ENCODE measurements around the gene ADAMTS17.

The ADAMTS17 gene

DNA sequence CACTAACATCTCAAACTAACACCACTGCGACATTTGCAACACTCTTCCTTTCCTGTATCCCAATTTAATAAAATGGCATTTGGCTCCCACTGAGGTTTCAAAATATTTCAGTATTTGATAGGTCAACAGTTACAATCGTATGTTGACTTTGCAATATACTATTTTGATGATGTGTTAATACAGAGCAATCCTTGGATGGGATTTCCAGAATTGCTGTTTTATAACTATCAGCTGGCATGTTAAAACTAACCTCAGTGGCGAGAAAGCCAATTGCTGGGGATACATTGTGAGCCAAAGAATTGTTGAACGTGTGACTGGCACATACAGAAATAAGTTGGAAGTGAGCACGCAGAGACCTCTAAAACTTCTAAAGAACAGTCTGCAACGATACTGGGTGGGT, 382.4 kb downstream of the ADAMTS17 start:
- no peak for DNase-seq

DNA sequence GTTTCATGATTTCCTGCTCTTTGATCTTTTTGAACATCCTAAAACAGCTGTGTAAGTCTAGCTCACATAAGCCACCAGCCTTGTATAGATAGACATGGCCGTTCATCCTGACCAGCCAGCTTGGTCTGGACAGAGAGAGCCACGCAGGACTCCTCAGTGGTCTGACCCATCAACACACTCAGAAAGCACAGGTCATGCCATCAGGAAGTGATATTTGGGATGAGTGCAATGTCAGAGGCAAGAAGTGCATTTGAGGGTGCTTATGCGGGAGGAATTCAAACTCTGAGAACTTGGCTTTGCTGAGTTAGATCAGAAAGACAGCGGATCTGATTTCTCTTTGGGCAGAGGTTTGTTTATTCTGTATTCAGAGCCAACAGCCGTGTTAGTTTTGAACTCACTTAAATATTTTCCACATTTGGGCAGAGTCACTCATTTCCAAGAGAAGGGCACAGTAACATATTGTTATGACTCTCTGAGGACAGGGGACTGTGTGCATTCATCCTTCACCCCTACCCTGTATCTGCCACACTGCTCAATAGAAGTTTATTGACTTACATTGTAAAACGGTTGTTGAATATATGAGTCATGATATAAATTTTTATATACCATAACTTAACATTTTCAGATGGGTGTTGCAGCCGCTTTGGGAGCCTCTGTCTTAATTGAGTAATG, 383.2 kb downstream of the ADAMTS17 start:
- no peak for DNase-seq

DNA sequence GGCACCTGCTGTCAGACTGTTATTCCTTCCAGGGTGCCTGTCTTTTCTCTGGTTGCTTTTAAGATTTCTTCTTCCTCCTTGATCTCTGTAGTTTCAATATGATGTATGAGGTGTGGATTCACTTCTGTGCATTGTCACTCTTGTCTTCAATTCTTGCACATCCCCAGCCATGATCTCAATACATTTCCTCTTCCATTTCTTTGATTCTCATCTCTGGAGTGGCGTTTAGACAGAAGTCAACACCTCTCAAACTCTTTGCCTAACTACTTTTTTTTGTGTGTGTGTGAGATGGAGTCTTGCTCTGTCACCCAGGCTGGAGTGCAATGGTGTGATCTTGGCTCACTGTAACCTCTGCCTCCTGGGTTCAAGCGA, 384.1 kb downstream of the ADAMTS17 start:
- DNase-seq, result no peak

DNA sequence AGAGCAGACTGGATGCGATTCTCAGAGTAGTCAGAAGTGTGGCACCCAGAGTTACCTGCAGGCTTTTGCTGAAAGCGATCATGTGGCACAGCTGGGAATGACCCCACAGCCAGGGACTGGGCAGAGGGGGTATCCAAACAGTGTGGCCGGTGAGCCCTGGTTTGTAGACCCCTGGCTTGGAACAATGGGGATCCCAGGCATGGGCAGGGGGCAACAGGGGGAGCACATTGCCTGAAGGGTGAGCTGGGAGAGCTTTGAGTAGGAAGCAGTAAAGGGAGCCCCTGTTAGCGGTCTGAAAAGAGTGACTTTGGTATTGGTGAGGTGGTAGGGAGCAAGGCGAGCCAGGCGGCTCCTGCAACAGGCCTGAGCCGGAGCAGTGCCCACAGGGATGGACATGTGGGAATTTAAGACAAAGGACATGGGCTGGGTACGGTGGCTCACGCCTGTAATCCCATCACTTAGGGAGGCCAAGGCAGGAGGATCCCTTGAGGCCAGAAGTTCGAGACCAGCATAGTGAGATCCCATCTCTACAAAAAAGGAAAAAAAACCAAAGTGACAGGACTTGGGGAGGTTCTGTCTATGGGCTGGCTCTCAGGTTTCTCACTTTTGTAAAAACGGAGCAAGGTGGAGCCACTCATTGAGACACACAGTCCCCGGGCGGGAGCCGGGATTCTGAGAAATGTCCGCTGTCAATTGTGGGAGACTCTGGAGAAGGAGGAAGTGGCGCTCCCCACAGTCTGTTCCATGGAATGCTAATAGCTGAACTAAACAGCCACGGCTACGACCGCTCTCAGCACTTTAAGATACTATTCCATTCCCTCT, 384.7 kb downstream of the ADAMTS17 start:
- no peak for DNase-seq

DNA sequence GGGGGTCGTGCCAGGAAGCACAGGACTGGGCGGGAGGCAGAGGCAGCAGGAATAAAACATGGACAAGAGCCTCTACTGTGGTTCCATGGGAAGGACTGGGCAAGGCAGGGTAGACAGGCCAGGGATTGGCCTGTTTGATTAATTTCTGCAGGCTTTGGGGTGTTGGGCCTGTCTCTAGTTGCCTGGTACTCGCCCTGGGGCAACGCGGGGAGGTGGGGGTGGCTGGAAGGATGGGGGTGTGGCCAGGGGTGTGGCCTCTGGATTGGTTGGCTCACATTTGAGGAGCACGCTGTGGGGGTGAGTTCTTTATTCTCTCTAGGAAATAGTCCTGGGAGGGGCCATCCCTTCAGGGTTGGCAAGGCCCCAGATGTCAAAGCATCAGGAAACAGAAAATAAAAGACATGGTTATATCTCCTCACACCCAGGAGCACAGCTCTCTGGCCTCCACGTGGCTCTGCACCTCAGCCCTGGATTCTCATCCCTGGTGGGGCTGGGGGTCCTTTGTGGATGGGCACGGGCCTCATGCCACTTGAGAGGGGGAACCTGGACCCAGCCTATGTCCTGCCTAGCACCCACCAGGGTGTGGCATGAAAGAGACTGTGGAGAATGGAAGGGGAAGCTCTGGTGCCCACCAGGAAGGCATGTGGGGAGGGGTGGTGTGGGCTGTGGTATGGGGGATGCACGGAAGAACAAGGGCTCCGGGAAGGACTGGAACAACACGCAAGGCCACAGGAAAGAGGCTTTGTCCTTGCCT, 385.6 kb downstream of the ADAMTS17 start:
- DNase-seq, result no peak

DNA sequence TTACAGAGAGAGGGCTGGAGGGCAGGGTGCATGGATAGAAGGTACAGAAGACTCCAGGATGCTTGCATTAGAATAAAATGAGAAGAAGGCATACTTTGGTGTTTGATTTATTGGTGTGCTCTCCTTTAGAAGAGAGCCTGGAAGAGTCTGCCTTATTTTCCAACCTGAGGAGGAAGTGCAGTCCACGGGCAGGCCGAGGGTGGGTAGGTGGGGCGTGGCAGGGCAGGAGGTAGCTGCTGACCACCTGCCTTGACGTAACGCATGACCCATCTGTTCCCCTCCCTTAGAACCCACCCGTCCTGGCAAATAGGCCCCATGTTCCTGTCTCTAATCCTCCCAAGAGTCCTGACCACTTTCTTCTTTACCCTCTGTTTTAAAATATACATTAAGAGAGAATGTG, 386.2 kb downstream of the ADAMTS17 start:
- DNase-seq, result no peak

DNA sequence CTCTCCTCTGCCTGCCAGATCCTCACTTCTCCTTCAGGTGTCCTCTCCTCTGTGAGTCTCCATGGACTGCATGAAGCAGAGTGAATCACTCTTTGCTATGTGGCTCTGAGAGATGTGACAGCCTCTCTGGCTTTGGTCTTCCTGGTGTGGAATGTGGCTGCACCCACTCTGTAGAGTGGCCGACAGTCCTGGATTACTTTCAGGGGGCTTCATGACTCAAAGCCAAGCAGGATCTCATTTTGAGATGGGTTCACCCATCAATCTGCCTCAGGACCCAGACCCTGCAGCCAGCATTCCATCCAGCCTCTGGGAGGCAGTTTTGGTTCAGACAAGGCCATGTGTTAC, 386.6 kb downstream of the ADAMTS17 start:
- no peak for DNase-seq

DNA sequence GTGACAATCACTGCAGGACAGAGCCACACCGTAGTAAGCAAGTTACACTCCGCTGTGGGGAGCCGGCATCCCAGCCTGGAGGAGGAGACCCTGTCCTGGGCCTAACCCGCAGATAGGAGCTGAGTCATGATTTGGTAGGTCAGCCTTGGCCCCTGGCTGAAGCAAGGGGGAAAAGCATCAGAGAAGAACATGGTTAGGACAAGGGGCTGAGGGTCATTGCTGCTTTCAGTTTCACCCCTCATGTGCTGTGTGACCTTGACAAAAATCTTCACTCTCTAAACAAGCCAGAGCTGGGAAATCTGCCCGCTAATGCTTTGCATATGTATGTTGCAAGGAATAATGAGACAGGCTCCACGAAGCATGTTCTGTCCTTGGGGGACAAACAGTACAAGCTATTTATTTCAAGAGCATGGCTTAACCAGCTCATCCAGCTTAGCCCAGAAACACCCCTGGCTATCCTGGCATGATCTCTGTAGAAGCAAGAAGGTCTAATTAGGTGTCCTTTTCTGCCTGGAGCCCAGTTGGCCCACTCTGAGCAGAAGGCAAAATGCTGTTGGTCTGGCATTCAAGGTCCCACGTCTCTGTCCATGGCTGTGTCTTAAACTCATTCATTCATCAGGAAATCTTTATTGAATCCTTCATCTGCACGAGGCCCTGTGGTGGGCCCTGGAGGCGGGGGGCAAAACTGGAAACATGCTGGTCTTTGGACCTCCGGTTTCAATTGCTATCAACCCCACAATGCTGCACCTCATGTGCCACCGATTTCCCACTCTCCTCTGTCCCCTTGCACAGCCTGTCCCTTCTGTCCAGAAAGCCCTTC, 387.2 kb downstream of the ADAMTS17 start:
- DNase-seq, result no peak

DNA sequence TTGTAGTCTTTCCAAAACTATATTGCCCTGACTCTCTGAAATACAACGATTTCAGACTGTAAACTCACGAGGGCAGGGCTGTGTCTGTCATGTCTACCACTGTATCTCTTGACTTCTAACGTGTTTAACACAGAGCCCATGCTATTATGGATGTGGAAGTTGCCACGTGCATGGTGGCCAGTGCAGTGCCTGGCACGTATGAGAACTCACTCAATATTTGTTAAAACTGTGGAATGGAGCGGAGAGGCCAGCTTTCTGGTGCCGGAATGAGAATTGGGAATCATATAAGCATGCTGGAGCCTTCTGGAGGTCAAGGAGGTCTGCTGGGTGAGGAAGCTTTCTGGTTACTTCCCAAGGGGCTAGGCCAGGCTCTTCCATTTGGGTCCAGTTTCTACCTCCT, 387.9 kb downstream of the ADAMTS17 start:
- no peak for DNase-seq

DNA sequence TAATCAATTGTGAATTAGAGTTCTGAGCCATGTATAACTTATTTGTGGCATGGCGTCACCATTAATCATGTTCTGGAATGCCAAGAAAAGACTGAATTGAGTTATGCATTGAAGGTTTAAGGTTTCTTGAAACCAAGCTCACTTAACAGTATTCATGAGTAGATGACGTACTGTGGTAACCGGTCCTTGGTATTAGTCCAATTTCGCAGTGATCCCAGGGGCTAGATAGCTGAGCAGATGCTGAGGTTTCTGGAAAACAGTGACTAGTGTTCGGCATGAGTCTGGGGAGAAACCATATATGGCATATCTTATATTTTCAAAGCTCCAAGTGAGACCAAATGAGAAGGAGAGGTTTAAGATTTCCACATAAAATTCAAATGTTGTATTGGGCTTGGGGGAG, 390.3 kb downstream of the ADAMTS17 start:
- no peak for DNase-seq

DNA sequence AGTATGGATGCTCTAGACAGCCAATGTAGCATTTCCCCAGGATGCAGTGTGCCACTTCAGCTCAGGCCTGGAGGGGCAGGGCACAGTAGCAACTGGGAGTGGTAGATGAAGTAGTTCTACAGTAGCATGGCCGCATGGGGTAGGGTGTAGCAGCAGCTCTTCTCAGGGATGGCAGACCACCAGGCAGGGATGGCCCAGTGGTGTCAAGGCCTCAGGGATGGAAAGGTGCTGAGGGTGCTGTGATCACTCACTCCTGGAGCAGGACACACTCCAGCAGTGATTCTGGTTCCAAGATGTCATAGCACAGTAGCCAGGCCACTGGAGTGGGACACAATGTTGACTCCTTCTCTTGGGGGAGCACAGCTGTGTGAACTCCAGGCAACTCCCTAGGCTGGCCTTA, 397.6 kb downstream of the ADAMTS17 start:
- DNase-seq, result no peak

DNA sequence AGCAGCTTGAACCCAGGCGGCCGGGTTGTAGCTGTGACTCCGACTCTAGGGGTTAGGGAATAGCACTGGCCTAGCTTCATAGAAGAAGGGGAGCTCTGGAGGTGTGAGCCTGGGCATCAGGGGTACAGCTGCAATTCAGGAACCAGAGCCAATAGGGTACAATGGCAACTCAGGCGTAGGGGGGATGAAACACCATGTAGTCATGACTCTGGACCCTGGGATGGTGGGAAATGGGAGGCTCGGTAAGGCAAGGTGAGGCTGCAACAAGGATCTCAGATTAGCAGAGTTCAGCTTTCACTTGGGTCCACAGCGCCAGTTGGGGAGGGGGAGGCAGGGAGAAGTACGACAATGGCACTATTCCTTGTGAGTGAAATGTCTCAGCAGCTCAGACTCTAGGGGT, 398.3 kb downstream of the ADAMTS17 start:
- DNase-seq, result no peak

DNA sequence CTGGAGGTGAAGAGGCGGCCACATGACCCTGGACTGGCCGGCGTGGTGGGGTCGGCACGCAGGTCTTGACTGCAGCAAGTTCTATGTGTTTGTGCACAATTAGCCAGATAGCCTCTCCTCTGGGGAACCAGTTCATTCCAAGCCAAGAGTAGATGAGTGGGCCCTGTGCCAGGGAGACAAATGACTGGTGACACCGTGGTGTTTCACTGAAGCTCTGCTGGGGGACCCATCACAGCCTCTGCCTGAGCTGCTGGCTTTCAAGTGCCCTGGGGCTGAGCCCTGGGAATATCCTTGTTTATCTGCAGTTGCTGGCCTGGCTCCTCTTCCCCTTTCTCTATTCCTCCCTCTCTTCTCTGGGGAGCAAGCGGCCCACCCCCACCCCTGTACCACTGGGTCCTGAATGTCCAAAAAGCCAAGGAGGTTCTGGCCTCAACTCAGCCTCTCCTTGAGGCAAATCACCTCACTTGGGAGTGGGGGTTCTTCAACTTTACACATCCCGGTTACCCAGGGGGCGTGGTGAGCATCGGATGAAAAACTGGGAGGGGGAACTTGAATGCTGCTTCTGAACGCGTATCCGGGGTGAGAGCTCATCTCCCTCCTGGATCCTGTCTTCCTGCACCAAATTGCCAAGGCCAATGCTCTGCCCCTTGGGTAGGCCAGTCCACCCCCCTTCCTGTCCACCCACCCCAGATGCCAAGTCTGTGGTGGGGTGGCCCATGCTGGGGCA, 408.9 kb downstream of the ADAMTS17 start:
- DNase-seq, result no peak

DNA sequence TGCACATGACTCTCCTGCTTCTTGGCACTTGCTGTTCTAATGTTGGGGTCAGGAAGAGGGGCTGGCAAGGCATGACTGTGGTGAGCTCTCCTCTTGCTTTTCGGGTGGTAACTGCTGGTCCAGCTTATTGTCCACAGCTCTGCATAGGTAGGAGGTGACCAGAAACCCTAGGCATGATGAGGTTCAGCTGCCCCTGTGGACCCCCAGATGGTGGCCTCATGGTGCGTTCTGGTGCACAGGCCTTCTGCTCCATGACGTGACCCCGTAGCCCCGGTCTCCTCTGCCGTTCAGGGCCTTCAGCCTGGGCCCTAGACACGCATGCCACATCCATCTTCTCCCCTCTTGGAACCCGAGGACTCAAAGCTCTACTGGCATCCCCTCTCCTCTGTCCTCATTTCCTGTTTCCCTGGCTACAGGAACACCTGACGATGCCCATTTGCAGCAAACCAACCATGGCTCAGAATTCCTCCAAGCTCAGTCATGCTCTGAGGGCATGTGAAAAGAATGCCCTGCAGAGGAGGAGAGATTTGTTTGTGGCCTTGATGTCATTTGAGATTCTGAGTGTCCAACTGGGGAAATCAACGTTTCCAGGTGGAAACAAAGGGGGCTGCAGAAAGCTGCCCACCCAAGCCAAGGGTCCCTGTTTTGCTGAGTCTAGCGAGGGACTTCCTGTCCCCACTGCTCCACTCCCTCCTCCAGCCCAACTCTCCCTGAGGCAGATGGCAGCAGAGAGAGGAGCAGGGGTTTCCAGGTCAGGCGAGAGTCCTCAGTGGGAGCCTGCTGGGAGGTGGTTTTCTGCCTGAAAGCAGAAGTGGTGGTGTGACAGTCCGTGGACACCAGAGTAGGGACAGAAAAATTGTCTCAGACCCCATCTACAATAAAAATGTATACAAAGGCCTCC, 409.8 kb downstream of the ADAMTS17 start:
- DNase-seq, result no peak

DNA sequence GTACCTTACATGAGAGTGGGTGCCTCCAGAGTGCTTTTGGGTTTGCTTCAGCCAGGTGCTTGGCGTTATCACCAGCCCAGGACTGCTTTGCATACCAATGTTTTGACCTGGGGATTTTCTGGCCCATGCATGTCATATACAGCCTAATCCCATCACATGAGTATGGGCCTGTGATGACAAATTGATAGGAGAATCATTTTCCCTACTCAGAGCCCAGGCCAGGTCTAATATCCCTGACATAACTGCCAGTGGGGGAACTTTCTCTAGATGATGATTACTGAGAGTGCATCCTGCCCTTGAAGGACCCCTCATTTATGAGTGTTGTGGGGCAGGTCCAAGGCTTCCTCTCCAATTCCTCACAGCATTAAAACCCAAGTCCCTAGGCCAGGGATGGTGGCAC, 411.1 kb downstream of the ADAMTS17 start:
- DNase-seq, result no peak

DNA sequence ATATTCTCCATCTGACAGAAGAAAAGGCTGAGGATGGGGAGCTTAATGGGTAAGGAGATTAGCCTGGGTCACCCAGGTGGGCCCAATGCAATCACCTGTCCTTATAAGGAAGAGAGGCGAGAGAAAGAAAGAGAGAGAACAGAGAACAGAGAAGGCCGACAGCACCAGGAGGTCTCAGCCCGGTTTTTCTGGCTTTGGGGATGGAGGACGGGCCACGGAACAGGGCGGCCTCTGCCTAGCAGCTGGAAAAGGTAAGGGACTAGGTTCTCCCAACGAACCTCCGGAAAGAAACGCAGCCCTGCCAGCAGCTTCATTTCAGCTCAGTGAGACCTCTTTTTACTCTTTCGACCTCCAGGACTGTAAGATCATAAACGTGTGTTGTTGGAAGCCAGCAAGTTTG, 412.5 kb downstream of the ADAMTS17 start:
- no peak for DNase-seq

DNA sequence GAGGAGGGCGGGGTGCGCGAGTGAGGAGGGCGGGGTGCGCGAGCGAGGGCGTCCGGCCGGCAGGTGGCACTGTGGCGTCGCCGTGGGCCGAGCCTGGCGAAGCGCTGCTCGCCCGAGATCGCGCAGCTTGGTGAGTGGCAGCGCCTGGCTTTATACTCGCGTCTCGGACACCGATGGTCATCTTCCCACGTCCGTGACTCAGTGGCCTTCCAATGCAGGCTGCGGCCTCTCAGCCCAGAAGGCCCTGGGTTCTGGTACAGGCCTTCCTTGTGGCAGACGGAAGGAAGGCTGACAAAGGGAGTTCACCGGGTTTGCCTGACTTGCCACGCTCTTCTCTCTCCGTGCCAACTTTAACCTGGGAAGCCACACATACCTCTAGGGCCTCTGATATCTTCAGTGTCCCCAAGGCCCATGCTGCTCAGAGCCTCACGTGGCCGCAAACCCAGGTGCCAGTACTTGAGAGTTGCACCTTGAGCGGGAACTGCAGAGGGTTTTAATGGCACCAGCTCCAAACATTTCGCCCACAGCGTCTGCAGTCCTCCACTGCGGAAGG, 413.3 kb downstream of the ADAMTS17 start:
- peak; percentile 94 for DNase-seq

DNA sequence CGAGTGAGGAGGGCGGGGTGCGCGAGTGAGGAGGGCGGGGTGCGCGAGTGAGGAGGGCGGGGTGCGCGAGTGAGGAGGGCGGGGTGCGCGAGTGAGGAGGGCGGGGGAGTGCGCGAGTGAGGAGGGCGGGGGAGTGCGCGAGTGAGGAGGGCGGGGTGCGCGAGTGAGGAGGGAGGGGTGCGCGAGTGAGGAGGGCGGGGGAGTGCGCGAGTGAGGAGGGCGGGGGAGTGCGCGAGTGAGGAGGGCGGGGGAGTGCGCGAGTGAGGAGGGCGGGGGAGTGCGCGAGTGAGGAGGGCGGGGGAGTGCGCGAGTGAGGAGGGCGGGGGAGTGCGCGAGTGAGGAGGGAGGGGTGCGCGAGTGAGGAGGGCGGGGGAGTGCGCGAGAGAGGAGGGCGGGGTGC, 415.2 kb downstream of the ADAMTS17 start:
- DNase-seq, result peak; percentile 48

DNA sequence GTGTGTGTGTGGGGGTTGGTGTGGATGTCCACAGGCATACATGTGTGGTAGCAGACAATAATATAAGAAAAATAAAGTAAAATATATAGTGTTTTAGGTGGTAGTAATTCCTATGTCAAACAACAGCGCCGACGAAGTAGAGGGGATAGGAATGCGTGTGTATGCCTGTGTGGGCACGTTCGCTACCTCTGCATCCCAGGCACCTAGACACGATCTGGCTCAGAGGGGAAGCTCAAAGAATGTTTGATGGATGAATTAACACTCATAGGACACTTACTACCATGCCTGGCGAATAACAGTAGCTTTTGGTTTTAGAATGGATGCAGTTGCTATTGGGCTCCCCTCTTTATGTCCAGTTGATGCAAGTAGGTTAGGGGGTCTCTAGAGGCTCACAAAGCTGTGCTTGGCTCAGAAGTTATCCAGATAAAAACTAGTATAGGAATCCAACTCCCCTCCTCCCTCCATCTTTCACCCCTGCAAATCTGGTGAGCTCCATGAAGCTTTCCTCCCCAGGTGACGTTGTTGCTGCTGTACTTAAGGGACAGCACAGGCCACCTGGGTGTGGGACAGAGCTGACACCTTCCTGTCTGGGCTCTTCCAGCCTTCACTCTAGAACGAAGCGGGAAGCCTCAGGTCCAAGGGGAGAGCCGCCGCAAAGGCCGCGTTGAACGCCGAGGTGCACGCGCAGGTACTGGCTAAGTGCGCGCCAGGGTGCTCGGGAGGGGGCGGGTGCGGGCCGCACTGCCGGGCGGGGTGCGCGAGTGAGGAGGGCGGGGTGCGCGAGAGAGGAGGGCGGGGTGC, 415.9 kb downstream of the ADAMTS17 start:
- peak; percentile 81 for DNase-seq

DNA sequence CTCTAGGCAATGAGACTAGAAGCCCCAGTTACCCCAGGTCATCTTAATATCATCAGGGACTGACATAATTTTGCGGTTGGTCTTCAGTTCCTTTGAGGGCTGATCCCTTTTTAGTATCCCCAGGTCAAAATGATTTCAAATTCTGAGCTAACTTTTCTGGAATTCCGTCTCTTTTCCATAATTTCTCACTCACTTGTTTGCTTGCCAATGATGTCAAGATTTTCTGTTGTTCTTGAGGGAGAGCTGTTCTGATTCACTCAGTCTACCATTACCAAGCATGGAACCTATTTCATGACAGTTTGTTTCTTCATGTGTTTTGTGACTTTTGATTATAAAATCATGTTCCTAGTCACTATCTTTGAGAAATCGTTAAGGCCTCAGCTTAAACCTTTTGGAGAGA, 418.1 kb downstream of the ADAMTS17 start:
- no peak for DNase-seq

All from activated T-cell treated with anti-CD3 and anti-CD28 coated beads, Interleukin-2, amount 50 U/mL, for 1 hour (primary cell).